ENCODE results near the gene TMEM40. TPM values are rescaled to one million over a fixed set of nuclear protein-coding genes. Genes with fewer than 3 reads are reported as not detected.

The TMEM40 gene
- total and polyA plus RNA-seq, 9 of the 15 experiments (the other 6 are each of a cell fraction or from before 2014, with no cell fraction given), result 0.11 to 0.31 (median 0.14) TPM; not detected in 6

GRCh38 chr3:12706504-12707253, 52.4 kb downstream of the TMEM40 start (continued):
- TF ChIP-seq, protein P1, sequence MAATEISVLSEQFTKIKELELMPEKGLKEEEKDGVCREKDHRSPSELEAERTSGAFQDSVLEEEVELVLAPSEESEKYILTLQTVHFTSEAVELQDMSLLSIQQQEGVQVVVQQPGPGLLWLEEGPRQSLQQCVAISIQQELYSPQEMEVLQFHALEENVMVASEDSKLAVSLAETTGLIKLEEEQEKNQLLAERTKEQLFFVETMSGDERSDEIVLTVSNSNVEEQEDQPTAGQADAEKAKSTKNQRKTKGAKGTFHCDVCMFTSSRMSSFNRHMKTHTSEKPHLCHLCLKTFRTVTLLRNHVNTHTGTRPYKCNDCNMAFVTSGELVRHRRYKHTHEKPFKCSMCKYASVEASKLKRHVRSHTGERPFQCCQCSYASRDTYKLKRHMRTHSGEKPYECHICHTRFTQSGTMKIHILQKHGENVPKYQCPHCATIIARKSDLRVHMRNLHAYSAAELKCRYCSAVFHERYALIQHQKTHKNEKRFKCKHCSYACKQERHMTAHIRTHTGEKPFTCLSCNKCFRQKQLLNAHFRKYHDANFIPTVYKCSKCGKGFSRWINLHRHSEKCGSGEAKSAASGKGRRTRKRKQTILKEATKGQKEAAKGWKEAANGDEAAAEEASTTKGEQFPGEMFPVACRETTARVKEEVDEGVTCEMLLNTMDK (IDR thresholded peaks at IDR 0.05; ENCODE audit: borderline replicate concordance, insufficient read depth, low read depth, low read length, poor library complexity, severe bottlenecking), result peak; percentile 91
- TF ChIP-seq LARP7 (IDR thresholded peaks at IDR 0.05) (0 out of 2 replicates have a peak, but pooled peaks have one; percentile 60), BRD9 (IDR thresholded peaks at IDR 0.05; ENCODE audit: low read depth, partially characterized antibody) (peak; percentile 61), MAZ (CRISPR knock-in tag; conservative IDR thresholded peaks at IDR 0.05 in 1 of 2, IDR thresholded peaks at IDR 0.05 in 1 of 2) (0 out of 4 replicates have a peak, but pooled peaks of 1 of the 2 experiments have one; percentile 20), ARNT (IDR thresholded peaks at IDR 0.05) (peak in 1 of 2 experiments; percentile 79; a peak in 1 of 4 replicates), ARID2 (IDR thresholded peaks at IDR 0.05) (0 out of 2 replicates have a peak, but pooled peaks have one; percentile 53), ETS1 (conservative IDR thresholded peaks at IDR 0.05; ENCODE audit: control insufficient read depth, low read depth, low read length) (0 out of 2 replicates have a peak, but pooled peaks have one; percentile 33), KHSRP (IDR thresholded peaks at IDR 0.05) (no peak), PRDM10 (IDR thresholded peaks at IDR 0.05; ENCODE audit: partially characterized antibody) (peak; percentile 86), ZNF696 (CRISPR knock-in tag; conservative IDR thresholded peaks at IDR 0.05) (no peak)
- TF ChIP-seq, protein P2, sequence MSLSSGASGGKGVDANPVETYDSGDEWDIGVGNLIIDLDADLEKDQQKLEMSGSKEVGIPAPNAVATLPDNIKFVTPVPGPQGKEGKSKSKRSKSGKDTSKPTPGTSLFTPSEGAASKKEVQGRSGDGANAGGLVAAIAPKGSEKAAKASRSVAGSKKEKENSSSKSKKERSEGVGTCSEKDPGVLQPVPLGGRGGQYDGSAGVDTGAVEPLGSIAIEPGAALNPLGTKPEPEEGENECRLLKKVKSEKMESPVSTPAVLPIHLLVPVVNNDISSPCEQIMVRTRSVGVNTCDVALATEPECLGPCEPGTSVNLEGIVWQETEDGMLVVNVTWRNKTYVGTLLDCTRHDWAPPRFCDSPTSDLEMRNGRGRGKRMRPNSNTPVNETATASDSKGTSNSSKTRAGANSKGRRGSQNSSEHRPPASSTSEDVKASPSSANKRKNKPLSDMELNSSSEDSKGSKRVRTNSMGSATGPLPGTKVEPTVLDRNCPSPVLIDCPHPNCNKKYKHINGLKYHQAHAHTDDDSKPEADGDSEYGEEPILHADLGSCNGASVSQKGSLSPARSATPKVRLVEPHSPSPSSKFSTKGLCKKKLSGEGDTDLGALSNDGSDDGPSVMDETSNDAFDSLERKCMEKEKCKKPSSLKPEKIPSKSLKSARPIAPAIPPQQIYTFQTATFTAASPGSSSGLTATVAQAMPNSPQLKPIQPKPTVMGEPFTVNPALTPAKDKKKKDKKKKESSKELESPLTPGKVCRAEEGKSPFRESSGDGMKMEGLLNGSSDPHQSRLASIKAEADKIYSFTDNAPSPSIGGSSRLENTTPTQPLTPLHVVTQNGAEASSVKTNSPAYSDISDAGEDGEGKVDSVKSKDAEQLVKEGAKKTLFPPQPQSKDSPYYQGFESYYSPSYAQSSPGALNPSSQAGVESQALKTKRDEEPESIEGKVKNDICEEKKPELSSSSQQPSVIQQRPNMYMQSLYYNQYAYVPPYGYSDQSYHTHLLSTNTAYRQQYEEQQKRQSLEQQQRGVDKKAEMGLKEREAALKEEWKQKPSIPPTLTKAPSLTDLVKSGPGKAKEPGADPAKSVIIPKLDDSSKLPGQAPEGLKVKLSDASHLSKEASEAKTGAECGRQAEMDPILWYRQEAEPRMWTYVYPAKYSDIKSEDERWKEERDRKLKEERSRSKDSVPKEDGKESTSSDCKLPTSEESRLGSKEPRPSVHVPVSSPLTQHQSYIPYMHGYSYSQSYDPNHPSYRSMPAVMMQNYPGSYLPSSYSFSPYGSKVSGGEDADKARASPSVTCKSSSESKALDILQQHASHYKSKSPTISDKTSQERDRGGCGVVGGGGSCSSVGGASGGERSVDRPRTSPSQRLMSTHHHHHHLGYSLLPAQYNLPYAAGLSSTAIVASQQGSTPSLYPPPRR (CRISPR knock-in tag; IDR thresholded peaks at IDR 0.05; ENCODE audit: borderline replicate concordance), result no peak
- TF ChIP-seq, protein P3, sequence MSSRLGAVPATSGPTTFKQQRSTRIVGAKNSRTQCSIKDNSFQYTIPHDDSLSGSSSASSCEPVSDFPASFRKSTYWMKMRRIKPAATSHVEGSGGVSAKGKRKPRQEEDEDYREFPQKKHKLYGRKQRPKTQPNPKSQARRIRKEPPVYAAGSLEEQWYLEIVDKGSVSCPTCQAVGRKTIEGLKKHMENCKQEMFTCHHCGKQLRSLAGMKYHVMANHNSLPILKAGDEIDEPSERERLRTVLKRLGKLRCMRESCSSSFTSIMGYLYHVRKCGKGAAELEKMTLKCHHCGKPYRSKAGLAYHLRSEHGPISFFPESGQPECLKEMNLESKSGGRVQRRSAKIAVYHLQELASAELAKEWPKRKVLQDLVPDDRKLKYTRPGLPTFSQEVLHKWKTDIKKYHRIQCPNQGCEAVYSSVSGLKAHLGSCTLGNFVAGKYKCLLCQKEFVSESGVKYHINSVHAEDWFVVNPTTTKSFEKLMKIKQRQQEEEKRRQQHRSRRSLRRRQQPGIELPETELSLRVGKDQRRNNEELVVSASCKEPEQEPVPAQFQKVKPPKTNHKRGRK (tag; IDR thresholded peaks at IDR 0.05), result peak; percentile 94
